ENCODE results near the gene ING4.

Gene ING4

GRCh38 chr12:6635856-6636531, 26.9 kb downstream of the ING4 start, which contains the start of gene LPAR5:
Gene LPAR5 (minus strand): TSS chr12:6635959. CDS start chr12:6621248, 14,711 bp downstream.
- DNase-seq (ENCODE audit: low read depth in 2 of 2): no peak

- no peak for DNase-seq (ENCODE audit: low read depth in 2 of 2)
Measured at GRCh38 chr12:6635375-6635855, 27.5 kb downstream of the ING4 start.

- no peak for DNase-seq (ENCODE audit: low read depth in 2 of 2)
Measured at GRCh38 chr12:6632026-6632983, 30.6 kb downstream of the ING4 start.

- no peak for DNase-seq (ENCODE audit: low read depth in 2 of 2)
Measured at GRCh38 chr12:6631549-6631961, 31.4 kb downstream of the ING4 start.

GRCh38 chr12:6630736-6631135, 32.2 kb downstream of the ING4 start:
- DNase-seq (ENCODE audit: low read depth in 2 of 2): no peak

- DNase-seq (ENCODE audit: low read depth in 2 of 2): no peak
Measured at GRCh38 chr12:6627616-6628015, 35.3 kb downstream of the ING4 start.

GRCh38 chr12:6626654-6627283, 36.1 kb downstream of the ING4 start:
- DNase-seq (ENCODE audit: low read depth in 2 of 2): no peak

- no peak for DNase-seq (ENCODE audit: low read depth in 2 of 2)
Measured at GRCh38 chr12:6620885-6621274, 42.0 kb downstream of the ING4 start.

GRCh38 chr12:6620137-6620884, 42.6 kb downstream of the ING4 start:
- DNase-seq (ENCODE audit: low read depth in 2 of 2): peak in 1 of 2 donors; percentile 51

- DNase-seq (ENCODE audit: low read depth in 2 of 2): no peak
Measured at GRCh38 chr12:6618483-6619225, 44.3 kb downstream of the ING4 start.

- DNase-seq (ENCODE audit: low read depth in 2 of 2): no peak
Measured at GRCh38 chr12:6615802-6616201, 47.1 kb downstream of the ING4 start.

GRCh38 chr12:6614513-6615172, 48.3 kb downstream of the ING4 start:
- no peak for DNase-seq (ENCODE audit: low read depth in 2 of 2)

- no peak for DNase-seq (ENCODE audit: low read depth in 2 of 2)
Measured at GRCh38 chr12:6613776-6614512, 49.0 kb downstream of the ING4 start.

- DNase-seq (ENCODE audit: low read depth in 2 of 2): no peak
Measured at GRCh38 chr12:6613015-6613775, 49.7 kb downstream of the ING4 start.

- no peak for DNase-seq (ENCODE audit: low read depth in 2 of 2)
Measured at GRCh38 chr12:6612652-6613014, 50.3 kb downstream of the ING4 start.

GRCh38 chr12:6612247-6612646, 50.7 kb downstream of the ING4 start:
- no peak for DNase-seq (ENCODE audit: low read depth in 2 of 2)

GRCh38 chr12:6608592-6609281, 54.2 kb downstream of the ING4 start:
- peak in 1 of 2 donors; percentile 39 for DNase-seq (ENCODE audit: low read depth in 2 of 2)

Data from stimulated activated CD4-positive, alpha-beta T cell treated with anti-CD3 and anti-CD28 coated beads, Interleukin-1b, Interleukin-23, amount 100 ng/mL, for 4 hours (primary cell).